Inferior parietal cortex (tissue), 1 donor: Measurements from ENCODE around the gene LZTR1.
"Not testable (repeated sequence)": the region's sequence is repeated elsewhere in the genome, so short reads cannot be mapped to it uniquely, and the experiment has no call there.

Experiments
- DNase-seq: peaks from one replicate; pipeline ENCODE4 v3.0.0-alpha.2; 2016; ENCODE audit errors: extremely low spot score

LZTR1 gene

GRCh38 chr22:20981787-20982562 is at the start of gene LZTR1:
Gene LZTR1 (plus strand): TSS chr22:20982297. CDS start chr22:20982372, 75 bp downstream.
- DNase-seq, result peak; percentile 92

GRCh38 chr22:20933910-20934309 is 48.2 kb upstream of the LZTR1 start:
- no peak for DNase-seq

- DNase-seq, result not testable (repeated sequence)
These were observed 47.0 kb upstream of the LZTR1 start for GRCh38 chr22:20935049-20935448.

GRCh38 chr22:20935780-20936539 is 46.1 kb upstream of the LZTR1 start:
- not testable (repeated sequence) for DNase-seq

- DNase-seq, result no peak
These were observed 44.9 kb upstream of the LZTR1 start for GRCh38 chr22:20937031-20937793.

GRCh38 chr22:20937794-20938671 is 44.1 kb upstream of the LZTR1 start:
- no peak for DNase-seq

- not testable (repeated sequence) for DNase-seq
These were observed 42.5 kb upstream of the LZTR1 start for GRCh38 chr22:20939457-20940185.

GRCh38 chr22:20940186-20940651 is 41.9 kb upstream of the LZTR1 start:
- DNase-seq, result no peak

- no peak for DNase-seq
These were observed 41.2 kb upstream of the LZTR1 start for GRCh38 chr22:20940904-20941385.

- not testable (repeated sequence) for DNase-seq
These were observed 39.7 kb upstream of the LZTR1 start for GRCh38 chr22:20942203-20942902.

GRCh38 chr22:20943104-20943933 is 38.8 kb upstream of the LZTR1 start:
- DNase-seq, result no peak

- no peak for DNase-seq
These were observed 38.1 kb upstream of the LZTR1 start for GRCh38 chr22:20944042-20944441.

- DNase-seq, result no peak
These were observed 36.5 kb upstream of the LZTR1 start for GRCh38 chr22:20945578-20945934.

- no peak for DNase-seq
These were observed 35.8 kb upstream of the LZTR1 start for GRCh38 chr22:20946080-20946986.

- no peak for DNase-seq
These were observed 35.1 kb upstream of the LZTR1 start for GRCh38 chr22:20946991-20947390.

- DNase-seq, result no peak
These were observed 33.6 kb upstream of the LZTR1 start for GRCh38 chr22:20948450-20948849.

GRCh38 chr22:20948989-20949388 is 33.1 kb upstream of the LZTR1 start:
- DNase-seq, result no peak

GRCh38 chr22:20949698-20950183 is 32.4 kb upstream of the LZTR1 start:
- no peak for DNase-seq
